ENCODE results near the gene RNF145.
"Not testable (repeated sequence)": the region's sequence is repeated elsewhere in the genome, so short reads cannot be mapped to it uniquely, and the experiment has no call there.

Gene RNF145

GRCh38 chr5:159186319-159186718 is 23.0 kb downstream of the RNF145 start:
- no peak for DNase-seq

- DNase-seq = no peak
Observed at GRCh38 chr5:159185773-159186172, 23.6 kb downstream of the RNF145 start.

DNA sequence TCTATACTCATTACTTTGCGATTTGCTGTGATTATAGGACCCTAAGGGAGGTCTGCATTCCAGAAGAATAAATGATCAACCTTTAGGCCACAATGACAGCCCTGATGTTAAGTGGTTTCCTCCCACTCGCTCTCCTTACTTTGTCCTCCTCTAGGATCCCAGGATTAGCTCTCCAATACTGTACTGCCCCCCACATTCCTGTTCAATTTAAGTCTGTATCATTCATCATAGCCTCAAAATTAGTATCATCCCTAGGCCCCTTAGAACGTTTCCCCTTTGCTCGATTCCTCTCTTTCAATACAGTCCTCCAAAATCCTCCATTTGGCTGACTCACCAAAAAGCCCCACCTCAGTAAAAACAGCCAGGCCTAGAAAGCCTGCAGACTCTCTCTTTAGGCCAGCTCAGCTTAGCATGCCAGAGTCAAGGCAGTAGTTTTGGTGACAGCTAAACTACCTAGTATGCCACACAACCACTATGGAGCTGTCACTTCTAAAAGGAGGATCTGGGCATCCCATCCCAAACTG is 24.4 kb downstream of the RNF145 start:
- peak; percentile 38 for DNase-seq

DNA sequence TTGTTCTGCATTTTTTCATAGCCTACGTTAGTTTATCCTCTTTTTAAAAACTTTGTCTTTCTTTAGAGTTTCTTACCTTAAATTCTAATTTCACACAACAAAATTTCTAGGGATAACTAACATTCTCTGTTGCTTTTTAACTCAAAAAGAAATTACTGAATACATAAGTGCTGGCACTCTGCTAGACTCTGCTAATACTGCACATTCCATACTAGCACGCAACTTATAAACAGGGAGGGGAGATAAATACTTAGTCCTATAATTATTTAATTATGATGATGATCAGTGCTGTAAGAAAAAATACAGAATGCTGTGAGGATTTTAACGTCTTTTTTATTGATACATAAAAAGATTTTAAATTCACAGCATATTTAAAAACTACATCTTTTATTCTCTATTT is 25.1 kb downstream of the RNF145 start:
- no peak for DNase-seq

DNA sequence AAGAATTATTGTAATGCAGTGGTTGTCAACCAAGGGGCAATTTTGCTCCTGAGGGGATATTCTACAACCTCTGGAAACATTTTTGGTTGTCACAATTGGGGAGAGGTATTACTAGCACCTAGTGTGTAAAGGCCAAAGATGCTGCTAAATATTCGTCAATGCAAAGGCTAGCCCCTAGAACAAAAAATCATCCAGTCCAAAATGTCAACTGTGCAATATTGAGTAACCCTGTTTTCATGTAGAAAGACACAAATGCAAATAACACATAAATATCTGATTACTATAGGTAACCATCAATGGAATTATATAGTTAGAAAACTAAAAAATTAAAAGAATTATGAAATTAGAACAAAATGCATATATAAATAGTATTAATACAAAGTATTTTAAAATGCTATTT is 26.1 kb downstream of the RNF145 start:
- DNase-seq = no peak

- no peak for DNase-seq
Observed at GRCh38 chr5:159182691-159183090, 26.7 kb downstream of the RNF145 start.

DNA sequence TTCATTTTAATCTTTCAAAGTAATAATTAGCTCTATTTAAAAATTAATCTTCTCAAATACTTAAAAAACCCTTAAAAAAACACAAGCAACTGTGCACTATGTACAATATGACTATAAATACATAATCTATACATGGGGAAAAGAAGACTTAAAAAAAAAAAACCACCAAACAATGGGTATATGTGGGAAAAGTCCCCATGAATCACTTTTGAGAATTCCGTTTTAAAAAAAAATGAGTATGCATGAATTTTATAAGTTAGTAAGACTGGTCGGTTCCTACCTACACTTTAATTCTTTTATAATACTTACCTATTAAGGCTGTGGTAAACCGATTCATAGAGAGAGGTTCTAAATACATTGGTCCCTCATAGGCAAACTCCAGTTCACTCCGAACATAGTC is 27.7 kb downstream of the RNF145 start:
- no peak for DNase-seq

DNA sequence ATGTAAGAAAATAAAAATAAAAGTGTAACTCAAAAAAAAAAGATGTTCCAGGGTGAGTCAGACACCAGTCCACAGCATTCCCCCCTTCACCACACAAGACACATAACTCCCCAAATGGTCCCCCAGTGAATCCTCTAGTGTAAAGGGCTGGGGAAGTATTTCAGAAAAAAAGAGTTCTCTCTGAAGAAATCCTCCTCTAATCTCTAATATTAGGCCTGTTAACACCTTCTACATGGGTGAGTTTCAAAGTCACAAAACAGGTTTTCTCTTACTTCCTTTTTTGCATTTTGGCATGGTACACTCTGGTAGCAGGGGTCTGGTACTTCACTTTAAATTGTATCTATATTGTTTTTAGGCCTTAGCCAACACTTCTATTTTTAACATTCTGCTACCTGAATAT is 28.2 kb downstream of the RNF145 start:
- no peak for DNase-seq

- no peak for DNase-seq
Observed at GRCh38 chr5:159179529-159180305, 29.6 kb downstream of the RNF145 start.

- DNase-seq = no peak
Observed at GRCh38 chr5:159178978-159179377, 30.4 kb downstream of the RNF145 start.

DNA sequence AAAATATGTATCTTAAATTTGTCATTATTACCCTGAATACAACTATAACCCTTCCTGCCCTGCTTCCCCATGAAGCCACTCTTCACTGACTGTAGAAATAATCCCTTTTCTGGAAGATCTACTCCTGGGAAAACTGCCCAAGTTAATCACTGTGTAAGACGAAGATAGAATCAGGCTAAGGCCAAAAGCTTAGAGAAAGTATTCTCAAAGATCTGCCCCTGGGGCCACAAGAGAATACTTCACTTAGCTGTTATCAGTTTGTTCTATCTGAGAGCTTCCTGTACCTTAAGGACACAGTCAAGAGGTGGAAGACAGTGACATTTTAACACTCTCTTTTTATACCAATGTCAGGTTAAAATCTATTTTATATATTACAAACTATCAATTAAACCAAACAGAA is 33.8 kb downstream of the RNF145 start:
- DNase-seq = no peak

DNA sequence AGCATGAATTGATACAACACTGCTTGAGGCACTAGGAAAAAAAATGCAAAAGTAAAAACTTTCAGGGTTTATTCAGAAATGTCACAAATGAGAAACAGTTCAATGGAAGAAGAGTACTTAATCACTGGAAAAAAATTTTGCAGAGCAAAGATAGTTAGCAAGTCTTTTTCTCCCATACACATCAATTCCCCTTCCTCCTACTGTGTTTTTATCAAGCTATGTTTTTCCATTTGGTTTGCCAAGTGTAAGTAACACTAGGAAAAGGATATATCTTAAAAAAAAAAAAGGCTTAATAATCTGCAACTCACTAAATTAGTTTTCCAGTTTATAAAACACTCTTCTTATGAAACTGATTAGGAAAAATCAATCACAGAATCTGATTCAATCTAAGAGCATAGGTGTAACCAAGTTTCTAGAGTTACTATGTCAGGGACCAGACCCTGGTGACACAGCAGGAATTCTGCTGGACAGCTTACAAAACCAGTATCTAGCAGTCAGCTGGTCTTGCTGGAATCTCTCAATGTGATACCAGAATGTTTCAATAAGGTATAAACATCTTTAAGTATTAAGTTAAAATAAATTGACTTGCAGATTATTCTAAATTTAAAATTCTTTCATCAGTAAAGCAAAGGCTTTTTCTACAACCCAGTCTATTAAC is 34.7 kb downstream of the RNF145 start:
- no peak for DNase-seq

DNA sequence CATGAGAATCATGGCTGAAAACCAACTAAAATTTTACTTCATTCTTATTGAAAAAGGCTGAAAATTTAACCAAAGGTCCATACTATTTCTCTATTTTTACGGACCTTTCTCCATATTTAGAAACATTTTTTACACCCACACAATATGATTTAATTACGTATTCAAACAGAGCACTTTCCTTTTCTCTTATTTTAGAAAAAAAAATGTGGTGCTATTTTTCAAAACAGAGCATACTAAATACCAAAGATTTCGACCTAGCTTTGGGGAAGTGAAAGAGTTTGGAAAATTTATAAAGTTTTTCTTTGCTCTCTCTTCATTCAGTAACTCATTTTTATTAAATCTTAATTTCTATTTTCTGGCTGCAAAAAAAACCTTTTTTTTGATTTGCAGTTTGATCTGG is 38.1 kb downstream of the RNF145 start:
- no peak for DNase-seq

DNA sequence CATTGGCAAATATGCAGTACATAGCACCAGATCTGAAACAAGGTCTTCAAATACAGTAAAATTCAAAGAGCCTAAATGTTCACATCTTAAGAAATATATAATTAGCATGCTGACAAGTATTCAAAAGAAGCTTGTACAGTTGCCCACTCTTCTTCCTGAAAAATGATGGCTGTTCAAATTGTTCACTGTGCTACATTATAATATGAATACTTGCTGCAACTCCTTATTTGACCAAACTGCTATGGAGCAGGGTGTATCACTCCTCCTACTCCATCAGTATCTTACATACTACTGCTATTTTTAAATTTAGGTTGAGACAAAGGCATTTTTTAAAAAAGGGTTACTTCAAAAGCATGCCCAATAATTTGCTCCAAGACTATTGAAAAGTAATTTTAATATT is 39.3 kb downstream of the RNF145 start:
- no peak for DNase-seq

DNA sequence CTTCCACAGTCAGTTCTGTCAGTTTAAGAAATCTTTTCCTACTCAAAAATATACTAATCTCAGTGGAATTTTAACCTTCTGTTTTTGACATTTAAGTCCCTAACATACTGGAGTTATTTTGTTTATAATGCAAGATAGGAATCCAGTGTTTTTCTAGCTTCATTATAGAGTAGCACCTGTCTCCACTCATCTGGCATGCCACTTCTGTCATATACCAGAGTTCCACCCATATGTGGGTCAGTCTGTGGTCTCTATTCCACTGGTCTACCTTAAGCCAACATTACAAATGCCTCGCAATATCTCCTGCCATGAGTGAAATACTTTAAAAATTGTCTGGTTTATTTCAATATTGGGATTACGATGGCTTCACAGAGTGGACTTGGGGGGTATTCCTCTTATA is 42.9 kb downstream of the RNF145 start:
- no peak for DNase-seq

DNA sequence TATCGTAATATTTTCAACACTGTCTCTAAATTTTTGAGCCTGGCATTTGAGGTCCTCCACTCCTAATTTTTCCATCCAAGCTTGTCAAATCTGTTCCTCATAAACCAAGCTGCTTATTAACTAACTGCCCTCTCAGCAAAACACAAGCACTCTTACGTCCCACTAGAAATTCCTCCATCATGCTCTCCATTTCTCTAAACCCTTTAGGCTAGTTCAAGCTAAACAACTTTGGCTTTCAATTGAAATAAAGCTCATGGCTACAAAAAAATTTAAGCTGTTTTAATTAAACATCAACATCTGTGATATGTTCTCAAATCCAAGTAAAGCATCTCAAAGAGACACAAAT is 45.7 kb downstream of the RNF145 start:
- DNase-seq = no peak

DNA sequence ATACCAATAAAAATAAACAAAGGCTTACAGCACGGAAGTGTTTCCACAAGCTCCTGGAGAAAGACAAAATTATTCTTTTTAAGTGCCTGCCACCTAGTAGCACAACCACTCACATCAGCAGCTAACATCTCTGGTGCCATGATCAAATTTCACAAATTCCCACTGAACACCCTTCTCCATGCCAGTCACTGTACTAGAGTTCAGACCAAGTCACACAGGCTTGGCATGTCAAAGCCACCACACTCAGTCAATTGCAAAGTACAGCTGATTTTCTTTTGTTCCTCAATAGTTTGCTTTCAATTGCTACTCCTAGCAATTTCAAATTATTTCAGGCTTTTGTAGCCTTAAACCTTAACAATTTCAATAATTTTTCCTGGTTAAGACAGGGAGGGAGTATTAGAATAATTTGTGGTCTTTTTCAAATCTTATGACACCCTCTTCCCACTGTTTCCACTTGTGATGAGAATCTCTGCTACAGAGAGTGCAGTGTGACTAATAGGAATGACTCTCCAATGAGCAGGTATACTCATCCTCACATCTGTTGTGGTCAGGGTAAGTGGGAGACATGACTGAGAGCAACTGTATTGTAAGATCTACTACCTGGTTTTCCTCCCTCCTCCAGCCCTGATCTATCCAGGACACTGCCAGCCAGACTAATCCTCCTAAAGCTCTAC is 46.2 kb downstream of the RNF145 start:
- no peak for DNase-seq

- no peak for DNase-seq
Observed at GRCh38 chr5:159161361-159162214, 47.8 kb downstream of the RNF145 start.

- DNase-seq = not testable (repeated sequence)
Observed at GRCh38 chr5:159158553-159159091, 50.7 kb downstream of the RNF145 start.

- no peak for DNase-seq
Observed at GRCh38 chr5:159157552-159157951, 51.8 kb downstream of the RNF145 start.

DNA sequence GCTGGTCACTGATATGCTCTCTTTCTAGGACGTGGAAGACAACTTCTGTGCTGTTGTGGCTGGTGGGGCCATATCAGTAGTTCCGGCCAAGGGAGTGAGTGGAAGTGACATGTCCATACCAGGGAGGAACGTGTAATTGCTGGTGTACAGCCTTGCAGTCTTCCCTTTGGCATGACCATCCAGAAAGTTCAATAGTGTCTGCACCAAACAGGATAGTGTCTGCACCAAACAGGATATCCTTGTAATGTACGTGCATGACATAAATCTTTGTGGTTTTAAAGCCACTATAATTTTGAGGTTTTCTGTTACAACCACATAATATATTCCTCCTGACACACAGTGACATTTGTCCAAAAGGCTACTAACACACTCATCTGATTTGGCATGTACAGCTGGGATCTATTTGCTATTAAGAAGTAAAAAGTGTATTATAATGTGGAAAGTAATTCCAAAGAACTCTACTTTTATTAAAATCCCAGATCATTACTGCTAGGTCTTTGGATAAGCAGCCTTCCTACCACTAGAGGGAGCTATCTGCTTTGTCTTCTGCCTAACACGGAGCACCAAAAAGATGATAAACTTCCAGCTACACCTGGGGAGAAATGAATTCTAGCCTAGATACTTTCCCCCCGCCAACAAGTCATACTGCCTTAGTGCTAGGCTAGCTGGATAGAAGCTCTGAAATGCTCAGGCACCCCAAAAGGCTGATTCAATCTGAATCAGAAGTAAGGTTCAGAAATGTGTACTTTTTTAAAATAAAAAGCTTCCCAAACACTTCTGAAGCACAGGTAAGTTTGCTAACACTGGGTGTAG is 52.7 kb downstream of the RNF145 start:
- no peak for DNase-seq

- no peak for DNase-seq
Observed at GRCh38 chr5:159155960-159156359, 53.4 kb downstream of the RNF145 start.

Measured in activated CD8-positive, alpha-beta memory T cell treated with anti-CD3 and anti-CD28 coated beads, Interleukin-2, amount 50 U/mL, for 4 hours (primary cell).